Breast epithelium (tissue), 4 donors: ENCODE results near the gene OXCT1. TPM values are rescaled to one million over a fixed set of nuclear protein-coding genes. Genes with fewer than 3 reads are reported as not detected.
"Not testable (repeated sequence)": the region's sequence is repeated elsewhere in the genome, so short reads cannot be mapped to it uniquely, and the experiment has no call there.

Experiments used
- DNase-seq, 2 donors: peaks; one replicate each; pipeline ENCODE4 v3.0.0-alpha.2; 2019; ENCODE audit warnings: low spot score in 2 of 2
- H3K27ac ChIP-seq, 2 donors: fragments of 200-600 bp; sonication (generic) in 1 of 2; one replicate each; pipeline ENCODE4 v1.5.1; 2016 to 2019; ENCODE audit warnings: mild to moderate bottlenecking in 1 of 2
- H3K27me3 ChIP-seq, 2 donors: fragments of 200-600 bp; sonication (generic) in 1 of 2; one replicate each; pipeline versions ENCODE4 v1.5.1 to v1.6.0; 2017 to 2019; ENCODE audit warnings: control low read depth in 1 of 2, mild to moderate bottlenecking in 1 of 2
- H3K36me3 ChIP-seq: fragments of 200-600 bp; one replicate; pipeline ENCODE4 v1.5.1; 2019
- H3K4me1 ChIP-seq, 2 donors: fragments of 200-600 bp; sonication (generic); one replicate each; pipeline ENCODE4 v1.5.1; 2016 to 2019; ENCODE audit warnings: control low read depth in 1 of 2
- H3K4me3 ChIP-seq, 3 donors: fragments of 200-600 bp; sonication (generic); 1 replicate in 2 of 3; 2 replicates in 1 of 3; pipeline ENCODE4 v1.5.1; 2016 to 2019; ENCODE audit warnings: mild to moderate bottlenecking in 3 of 3, moderate library complexity in 2 of 3
- H3K9me3 ChIP-seq, 2 donors: fragments of 200-600 bp; sonication (generic) in 1 of 2; one replicate each; pipeline ENCODE4 v1.5.1; 2016 to 2019; ENCODE audit warnings: control low read depth in 1 of 2
- CTCF ChIP-seq, 3 donors: fragments of 450-650 bp; IDR thresholded peaks; one replicate each; pipeline ENCODE4 v1.5.1; 2016 to 2017; ENCODE audit warnings: antibody characterized with exemption in 3 of 3, mild to moderate bottlenecking in 3 of 3, moderate library complexity in 3 of 3
- POLR2A ChIP-seq: fragments of 450-650 bp; IDR thresholded peaks from one replicate; pipeline ENCODE4 v1.6.1; 2016; ENCODE audit warnings: antibody characterized with exemption, mild to moderate bottlenecking, moderate library complexity
- POLR2AphosphoS5 ChIP-seq, 3 donors: sonication (generic); formaldehyde crosslinking; IDR thresholded peaks; one replicate each; pipeline ENCODE4 v1.6.1; 2017; ENCODE audit warnings: antibody characterized with exemption in 3 of 3
- intact Hi-C: fragments of 100-400 bp; cut with DNase I; formaldehyde crosslinking; loops from one replicate; pipeline ENCODE4 v1.15.1; 2023; ENCODE audit warnings: low total_unique reads
- total RNA-seq, 3 donors: library from RNA; depleted of rRNA; stranded (reverse); fragments of >200 nt; gene quantifications; one replicate each; pipeline ENCODE4 v1.1.0, GENCODE V29; 2016

The OXCT1 gene
- total RNA-seq, 3 donors from 2014 or later, result 19.3 to 49.4 (median 21.8) TPM

DNA sequence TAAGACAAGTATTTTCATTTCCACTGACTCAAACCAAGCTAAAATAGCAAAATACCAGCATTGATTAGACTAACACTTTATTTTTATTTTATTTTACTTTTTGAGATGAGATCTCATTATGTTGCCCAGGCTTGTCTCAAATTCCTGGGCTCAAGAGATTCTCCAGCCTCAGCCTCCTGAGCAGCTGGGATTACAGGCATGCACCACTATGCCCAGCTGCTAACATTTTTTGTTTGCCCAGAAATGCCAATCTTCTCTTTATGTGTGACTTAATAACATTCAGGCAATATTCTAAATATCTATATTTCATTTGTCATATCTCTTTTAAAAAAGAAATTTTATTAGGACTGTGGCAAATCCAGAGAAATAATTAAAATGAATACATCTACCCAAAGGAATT, 55.0 kb downstream of the OXCT1 start:
- Histone ChIP-seq H3K27me3 (no peaks in the 10 kb centered on the region), H3K36me3 (no peaks in the 10 kb centered on the region), H3K9me3 (no peaks in the 10 kb centered on the region), H3K27ac (no peak overlapping the region), H3K4me1 (no peaks in the 10 kb centered on the region), H3K4me3 (no peak overlapping the region)
- no peak for DNase-seq
- intact Hi-C loops, result no loop called here
- TF ChIP-seq POLR2A (no peak), CTCF (IDR thresholded peaks at IDR 0.05) (no peak), POLR2AphosphoS5 (IDR thresholded peaks at IDR 0.05) (no peak)

- H3K36me3 ChIP-seq, H3K4me3 ChIP-seq, H3K9me3 ChIP-seq, intact Hi-C loops, H3K27me3 ChIP-seq, H3K27ac ChIP-seq, DNase-seq, H3K4me1 ChIP-seq: not testable (repeated sequence)
Measured at GRCh38 chr5:41814306-41814705, 55.9 kb downstream of the OXCT1 start.

DNA sequence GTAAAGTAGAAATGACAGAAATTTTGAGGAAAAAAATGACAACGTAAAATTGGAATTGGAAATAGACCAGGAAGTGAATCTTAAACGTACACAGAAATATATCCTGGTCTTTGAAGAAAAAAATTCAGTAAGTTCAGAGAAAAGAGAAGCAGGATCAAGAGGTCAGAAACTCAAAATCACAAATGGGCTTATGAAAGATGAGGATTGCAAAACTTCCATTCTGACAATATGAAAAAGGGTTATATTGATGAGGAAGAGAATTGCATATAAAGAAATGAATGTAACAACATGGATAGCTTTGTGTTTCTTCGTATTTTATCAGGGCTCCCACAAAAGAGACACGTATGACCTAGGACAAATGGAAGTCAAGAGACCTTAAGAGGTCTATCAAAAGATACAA, 58.1 kb downstream of the OXCT1 start:
- Histone ChIP-seq H3K27me3 (no peaks in the 10 kb centered on the region), H3K4me3 (no peak overlapping the region), H3K9me3 (no peaks in the 10 kb centered on the region), H3K27ac (no peak overlapping the region), H3K36me3 (no peaks in the 10 kb centered on the region), H3K4me1 (no peaks in the 10 kb centered on the region)
- DNase-seq, result no peak
- TF ChIP-seq POLR2A, result no peak
- TF ChIP-seq POLR2AphosphoS5 (IDR thresholded peaks at IDR 0.05), result no peak
- TF ChIP-seq CTCF (IDR thresholded peaks at IDR 0.05), result no peak
- intact Hi-C loops, result no loop called here

DNA sequence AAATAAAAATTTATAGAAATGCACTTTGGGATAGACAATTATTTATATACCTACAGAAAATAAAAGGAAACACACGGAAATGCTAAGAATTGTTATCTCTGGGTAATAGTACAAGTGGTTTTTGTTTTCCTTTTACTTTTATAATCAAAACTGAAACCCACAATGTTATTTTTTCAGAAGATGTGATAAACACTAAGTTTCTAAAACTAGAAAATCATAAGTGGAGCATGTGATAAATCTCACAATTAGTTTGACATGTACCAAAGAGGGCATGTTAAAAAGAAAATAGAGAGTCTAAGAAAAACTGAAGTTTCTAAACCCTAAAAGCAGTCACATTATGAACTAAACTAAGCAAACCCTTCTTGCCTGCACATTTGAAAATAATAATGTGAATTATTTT, 61.1 kb downstream of the OXCT1 start:
- H3K27ac ChIP-seq, result no peak overlapping the region
- no peaks in the 10 kb centered on the region for H3K9me3 ChIP-seq
- no peaks in the 10 kb centered on the region for H3K36me3 ChIP-seq
- TF ChIP-seq CTCF (IDR thresholded peaks at IDR 0.05) (no peak), POLR2AphosphoS5 (IDR thresholded peaks at IDR 0.05) (no peak), POLR2A (no peak)
- DNase-seq, result no peak
- intact Hi-C loops, result no loop called here
- no peak overlapping the region for H3K4me3 ChIP-seq
- no peaks in the 10 kb centered on the region for H3K4me1 ChIP-seq
- no peaks in the 10 kb centered on the region for H3K27me3 ChIP-seq

DNA sequence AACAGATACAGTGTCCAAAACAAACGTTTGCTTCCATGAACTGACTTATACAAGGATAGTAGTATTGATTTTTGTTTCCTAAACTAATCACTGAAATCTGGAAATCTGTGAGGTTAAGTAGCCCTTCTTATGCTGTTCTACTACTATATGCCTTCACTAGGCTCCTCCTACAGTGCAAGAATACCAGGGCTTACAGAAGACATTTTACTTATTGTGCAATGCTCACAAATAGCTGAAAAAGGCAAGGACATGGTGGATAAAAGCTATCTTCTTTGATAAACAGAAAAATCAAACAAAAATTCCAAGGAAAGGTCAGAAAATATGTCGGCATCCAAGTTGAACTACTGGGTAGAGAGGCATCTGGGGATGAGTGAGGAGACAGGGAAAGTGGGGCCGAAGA, 61.9 kb downstream of the OXCT1 start:
- Histone ChIP-seq H3K4me1 (no peaks in the 10 kb centered on the region), H3K36me3 (no peaks in the 10 kb centered on the region), H3K9me3 (no peaks in the 10 kb centered on the region), H3K4me3 (no peak overlapping the region), H3K27me3 (no peaks in the 10 kb centered on the region), H3K27ac (no peak overlapping the region)
- no peak for DNase-seq
- TF ChIP-seq CTCF (IDR thresholded peaks at IDR 0.05), result no peak
- no peak for TF ChIP-seq POLR2A
- TF ChIP-seq POLR2AphosphoS5 (IDR thresholded peaks at IDR 0.05), result no peak
- intact Hi-C loops, result no loop called here

DNA sequence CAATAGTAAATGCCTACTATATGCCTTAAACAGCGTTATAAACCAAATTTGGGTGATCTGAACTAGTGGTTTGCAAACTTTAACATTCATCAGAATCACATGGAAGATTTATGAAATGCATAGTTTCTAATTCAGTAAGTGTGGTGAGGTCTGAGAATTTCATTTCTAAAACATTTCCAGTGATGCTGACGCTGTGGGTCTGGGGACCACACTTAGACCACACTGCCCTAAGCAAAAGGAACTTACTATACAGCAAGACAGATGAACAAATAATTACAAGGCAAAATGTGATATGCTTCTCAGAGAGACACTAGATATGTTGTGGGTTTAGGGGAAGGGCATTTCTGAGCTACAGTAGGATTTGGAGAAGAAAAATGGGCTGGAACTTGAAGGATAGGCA, 72.6 kb downstream of the OXCT1 start:
- Histone ChIP-seq H3K36me3 (no peaks in the 10 kb centered on the region), H3K4me1 (no peaks in the 10 kb centered on the region), H3K4me3 (no peak overlapping the region), H3K27ac (no peak overlapping the region), H3K9me3 (no peaks in the 10 kb centered on the region), H3K27me3 (no peaks in the 10 kb centered on the region)
- DNase-seq, result no peak
- intact Hi-C loops, result no loop called here
- TF ChIP-seq POLR2A (no peak), POLR2AphosphoS5 (IDR thresholded peaks at IDR 0.05) (no peak), CTCF (IDR thresholded peaks at IDR 0.05) (no peak)
